Thyroid gland (tissue), 4 donors: ENCODE data around the gene PM20D2.

Source experiments
- CTCF ChIP-seq, 6 experiments: fragments of 200-600 bp in 3 of 6; fragments of 450-650 bp in 3 of 6; sonication (generic) in 3 of 6; IDR thresholded peaks; one replicate each; pipeline ENCODE4 v1.5.1; 2016 to 2019; ENCODE audit warnings: antibody characterized with exemption in 6 of 6, mild to moderate bottlenecking in 2 of 6, inconsistent platforms in 1 of 6, moderate library complexity in 1 of 6
- POLR2A ChIP-seq, 2 donors: fragments of 450-650 bp; IDR thresholded peaks; one replicate each; pipeline ENCODE4 v1.6.1; 2017; ENCODE audit warnings: antibody characterized with exemption in 2 of 2, mild to moderate bottlenecking in 2 of 2, moderate library complexity in 1 of 2

DNA sequence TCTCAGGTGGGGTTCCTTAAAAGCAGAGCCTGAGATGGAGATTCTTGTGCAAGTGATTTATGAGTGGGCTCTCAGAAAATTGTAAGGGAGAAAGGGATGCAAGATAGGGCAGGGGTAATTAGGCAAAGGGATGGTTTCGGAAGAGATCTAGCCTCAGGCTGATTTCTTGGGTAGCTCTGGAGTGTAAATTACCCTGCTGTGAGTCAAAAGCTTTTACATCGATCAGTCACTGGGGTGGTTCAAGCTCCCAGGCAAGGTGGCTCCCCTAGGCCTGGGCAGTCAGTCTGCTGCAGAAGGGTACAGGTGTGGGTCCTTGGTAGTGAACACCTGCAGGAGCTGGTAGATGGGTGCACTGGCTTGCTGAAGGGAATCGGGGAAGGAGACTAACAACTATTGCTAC, 11.1 kb upstream of the PM20D2 start:
- TF ChIP-seq CTCF (IDR thresholded peaks at IDR 0.05) (no peak), POLR2A (IDR thresholded peaks at IDR 0.05) (no peak)
